Lung (tissue), 12 donors: ENCODE measurements around the gene LPCAT1. TPM values are rescaled to one million over a fixed set of nuclear protein-coding genes. Genes with fewer than 3 reads are reported as not detected.

Experiments used
- ATAC-seq: fragments of 200-7000 bp; cut with Tn5 transposase; one replicate; pipeline ENCODE4 v1.9.1; 2020; ENCODE audit warnings: moderate number of reproducible peaks; ENCODE audit not compliant: insufficient read depth, low FRiP score
- DNase-seq, 3 donors: peaks; one replicate each; pipeline ENCODE4 v3.0.0-alpha.2; 2013 to 2017
- H3K27ac ChIP-seq, 2 donors: one replicate each; pipeline ENCODE4 v1.5.1; 2013; ENCODE audit warnings: mild to moderate bottlenecking in 2 of 2, moderate library complexity in 2 of 2, control low read depth in 1 of 2, inconsistent platforms in 1 of 2, low read depth in 1 of 2, low read length in 1 of 2
- H3K27me3 ChIP-seq, 3 donors: one replicate each; pipeline ENCODE4 v1.5.1; 2013; ENCODE audit warnings: low read length in 2 of 3; ENCODE audit not compliant: control insufficient read depth in 3 of 3, insufficient read depth in 3 of 3
- H3K36me3 ChIP-seq, 4 donors: one replicate each; pipeline ENCODE4 v1.5.1; 2013; ENCODE audit warnings: low read length in 4 of 4, mild to moderate bottlenecking in 1 of 4, moderate library complexity in 1 of 4; ENCODE audit not compliant: control insufficient read depth in 4 of 4, insufficient read depth in 4 of 4
- H3K4me1 ChIP-seq, 5 donors: one replicate each; pipeline ENCODE4 v1.5.1; 2013; ENCODE audit warnings: low read length in 5 of 5, mild to moderate bottlenecking in 2 of 5, moderate library complexity in 1 of 5; ENCODE audit not compliant: control insufficient read depth in 5 of 5, insufficient read depth in 5 of 5
- H3K4me3 ChIP-seq: one replicate; pipeline ENCODE4 v1.5.1; 2013; ENCODE audit warnings: mild to moderate bottlenecking, control low read depth, moderate library complexity
- H3K9ac ChIP-seq, 2 donors: one replicate each; pipeline ENCODE4 v1.5.1; 2013; ENCODE audit warnings: low read length in 2 of 2, control low read depth in 1 of 2; ENCODE audit not compliant: insufficient read depth in 1 of 2
- H3K9me3 ChIP-seq, 4 donors: one replicate each; pipeline ENCODE4 v1.5.1; 2013; ENCODE audit warnings: low read length in 3 of 4, mild to moderate bottlenecking in 1 of 4, moderate library complexity in 1 of 4; ENCODE audit not compliant: control insufficient read depth in 4 of 4, insufficient read depth in 3 of 4
- WGBS, 2 donors: extraction: QIAGEN DNeasy Blood & Tissue Kit; methylation state at CpG; one replicate each; pipeline ENCODE4 v1.1.7; 2013; 5-methylcytosine and 5-hydroxymethylcytosine counted together
- polyA plus RNA-seq, 2 donors: library from polyadenylated mRNA; stranded (reverse); fragments of 200-250 nt; gene quantifications; one replicate each; pipeline ENCODE4 v1.2.1, GENCODE V29; 2013
- total RNA-seq, 2 donors: library from RNA; depleted of rRNA in 1 of 2; stranded (reverse); fragments of >200 nt in 1 of 2; gene quantifications; one replicate each; pipeline ENCODE4 v1.2.1, GENCODE V29; 2014 to 2021
- TF ChIP-seq, protein P1 (sequence below): IDR thresholded peaks from 2 replicates; pipeline ENCODE4 v1.5.1; 2012; ENCODE audit warnings: mild to moderate bottlenecking; ENCODE audit errors: control extremely low read depth, extremely low read depth
- donor health status: control.
- donor health status: control.
- donor health status: Bipolar disorder and iron deficiency.
- donor health status: healthy.
- donor health status: DM: yes; HTN: yes; CAD: no.

The LPCAT1 gene
- total and polyA plus RNA-seq, 4 donors: 198 to 669 (median 443) TPM

DNA sequence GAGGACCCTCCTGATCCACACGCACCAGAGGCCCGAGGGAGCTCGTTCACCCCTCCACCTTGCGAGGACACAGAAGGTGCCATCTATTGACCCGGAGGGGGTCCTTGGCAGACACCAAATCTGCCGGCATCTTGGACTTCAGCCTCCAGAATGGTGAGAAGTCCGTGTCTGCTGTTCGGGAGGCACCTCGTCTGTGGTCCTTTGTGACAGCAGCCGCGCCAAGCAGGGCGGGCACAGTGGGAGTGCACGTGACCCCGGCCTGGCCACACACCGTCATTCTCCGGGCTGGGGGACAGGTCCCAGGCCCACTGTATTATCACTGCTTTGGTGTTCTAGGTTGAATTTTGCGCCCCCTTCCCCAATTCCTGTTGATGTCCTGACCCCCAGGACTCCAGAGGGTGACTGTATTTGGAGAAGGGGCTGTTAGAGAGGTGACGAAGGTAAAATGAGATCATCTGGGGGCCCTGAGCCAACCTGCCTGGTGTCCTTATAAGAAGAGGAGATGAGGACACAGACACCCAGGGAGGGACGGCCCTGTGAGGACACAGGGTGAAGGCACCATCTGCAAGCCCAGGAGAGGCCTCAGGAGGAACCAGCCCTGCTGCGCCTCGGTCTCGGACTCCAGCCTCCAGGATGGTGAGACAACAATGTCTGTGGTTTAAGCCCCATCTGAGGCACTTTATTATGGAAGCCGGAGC, 15.7 kb downstream of the LPCAT1 start:
- Histone ChIP-seq H3K4me1 (peaks cover 0 to 31% (median 12%) of the 10 kb centered on the region in 5 donors), H3K9ac (no peak overlapping the region), H3K9me3 (no peaks in the 10 kb centered on the region), H3K36me3 (peaks cover 0 to 30% (median 3%) of the 10 kb centered on the region in 4 donors), H3K27ac (no peak overlapping the region), H3K4me3 (no peak overlapping the region), H3K27me3 (no peaks in the 10 kb centered on the region)
- WGBS, 2 donors: 88 to 96% methylated on average over 23 of the region's 23 CpGs
- ATAC-seq (no peak), DNase-seq (peak in 1 of 3 donors; percentile 10)
- TF ChIP-seq, protein P1, sequence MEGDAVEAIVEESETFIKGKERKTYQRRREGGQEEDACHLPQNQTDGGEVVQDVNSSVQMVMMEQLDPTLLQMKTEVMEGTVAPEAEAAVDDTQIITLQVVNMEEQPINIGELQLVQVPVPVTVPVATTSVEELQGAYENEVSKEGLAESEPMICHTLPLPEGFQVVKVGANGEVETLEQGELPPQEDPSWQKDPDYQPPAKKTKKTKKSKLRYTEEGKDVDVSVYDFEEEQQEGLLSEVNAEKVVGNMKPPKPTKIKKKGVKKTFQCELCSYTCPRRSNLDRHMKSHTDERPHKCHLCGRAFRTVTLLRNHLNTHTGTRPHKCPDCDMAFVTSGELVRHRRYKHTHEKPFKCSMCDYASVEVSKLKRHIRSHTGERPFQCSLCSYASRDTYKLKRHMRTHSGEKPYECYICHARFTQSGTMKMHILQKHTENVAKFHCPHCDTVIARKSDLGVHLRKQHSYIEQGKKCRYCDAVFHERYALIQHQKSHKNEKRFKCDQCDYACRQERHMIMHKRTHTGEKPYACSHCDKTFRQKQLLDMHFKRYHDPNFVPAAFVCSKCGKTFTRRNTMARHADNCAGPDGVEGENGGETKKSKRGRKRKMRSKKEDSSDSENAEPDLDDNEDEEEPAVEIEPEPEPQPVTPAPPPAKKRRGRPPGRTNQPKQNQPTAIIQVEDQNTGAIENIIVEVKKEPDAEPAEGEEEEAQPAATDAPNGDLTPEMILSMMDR: no peak

DNA sequence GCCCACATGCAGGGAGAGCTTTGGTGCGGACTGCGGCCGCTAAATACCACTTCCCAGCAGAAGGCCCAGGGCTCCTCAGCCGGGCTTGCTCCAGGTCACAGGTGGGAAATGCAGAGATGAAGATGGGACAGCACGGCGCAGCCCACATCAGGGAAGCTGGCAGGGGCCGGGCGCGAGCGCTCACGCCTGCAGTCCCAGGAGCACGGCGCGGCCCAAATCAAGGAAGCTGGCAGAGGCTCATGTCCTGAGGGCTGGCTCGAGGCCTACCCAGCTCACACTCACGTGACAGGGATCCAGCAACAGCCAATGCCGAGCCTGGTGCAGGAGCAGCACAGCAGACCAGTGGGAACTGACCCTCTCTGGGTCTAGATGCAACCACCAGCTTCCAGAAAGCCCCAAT, 16.3 kb downstream of the LPCAT1 start:
- Histone ChIP-seq H3K9me3 (no peaks in the 10 kb centered on the region), H3K27ac (peak overlapping the region in 1 of 2 donors; percentile 5), H3K27me3 (no peaks in the 10 kb centered on the region), H3K4me1 (peaks cover 0 to 33% (median 17%) of the 10 kb centered on the region in 5 donors), H3K9ac (no peak overlapping the region), H3K4me3 (no peak overlapping the region), H3K36me3 (peaks cover 0 to 25% (median 3%) of the 10 kb centered on the region in 4 donors)
- WGBS, 2 donors: 71 to 85% methylated on average over 17 of the region's 17 CpGs
- ATAC-seq (no peak), DNase-seq (no peak)
- TF ChIP-seq, protein P1: no peak

DNA sequence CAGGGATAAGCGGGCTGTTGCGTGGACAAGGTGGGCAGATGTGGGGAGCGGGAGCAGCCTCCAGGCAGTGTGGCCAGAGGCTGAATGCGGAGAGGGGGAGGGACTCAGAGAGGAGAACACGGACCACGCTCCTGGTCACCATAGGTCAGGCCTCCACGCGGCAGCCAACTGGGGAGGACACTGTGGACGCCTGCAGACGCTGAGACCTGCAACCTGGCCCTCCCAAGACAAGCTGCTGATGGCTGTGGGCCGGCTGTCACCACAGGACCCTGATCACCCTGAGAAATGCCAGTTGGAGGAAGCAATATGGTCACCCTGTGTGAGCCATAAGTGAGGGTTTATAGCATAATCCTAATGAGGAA, 16.8 kb downstream of the LPCAT1 start:
- no peaks in the 10 kb centered on the region for H3K27me3 ChIP-seq
- no peak for DNase-seq
- no peaks in the 10 kb centered on the region for H3K9me3 ChIP-seq
- H3K4me1 ChIP-seq: peaks cover 0 to 33% (median 21%) of the 10 kb centered on the region in 5 donors
- no peak overlapping the region for H3K4me3 ChIP-seq
- no peak for ATAC-seq
- TF ChIP-seq, protein P1: no peak
- H3K27ac ChIP-seq: no peak overlapping the region
- 94 to 95% methylated on average over 11 of the region's 11 CpGs for WGBS, 2 donors
- H3K9ac ChIP-seq: no peak overlapping the region
- peaks cover 0 to 24% (median 3%) of the 10 kb centered on the region in 4 donors for H3K36me3 ChIP-seq
